Tibial artery (tissue), 4 donors: Measurements from ENCODE around the gene COL25A1.

ENCODE experiments used
- DNase-seq, 2 donors: peaks; one replicate each; pipeline ENCODE4 v3.0.0-alpha.2; 2019
- H3K27ac ChIP-seq, 2 donors: fragments of 200-600 bp; sonication (generic) in 1 of 2; 1 replicate in 1 of 2; 2 replicates in 1 of 2; pipeline ENCODE4 v1.5.1; 2018 to 2019; ENCODE audit warnings: mild to moderate bottlenecking in 1 of 2
- H3K27me3 ChIP-seq, 2 donors: fragments of 200-600 bp; sonication (generic) in 1 of 2; one replicate each; pipeline versions ENCODE4 v1.5.1 to v1.6.0; 2016 to 2019
- H3K36me3 ChIP-seq, 3 donors: fragments of 200-600 bp; sonication (generic) in 2 of 3; one replicate each; pipeline ENCODE4 v1.5.1; 2016 to 2019; ENCODE audit warnings: mild to moderate bottlenecking in 2 of 3
- H3K4me1 ChIP-seq, 4 donors: fragments of 200-600 bp; sonication (generic) in 2 of 4; 1 replicate in 3 of 4; 2 replicates in 1 of 4; pipeline ENCODE4 v1.5.1; 2016 to 2019
- H3K4me3 ChIP-seq, 2 donors: fragments of 200-600 bp; sonication (generic) in 1 of 2; 1 replicate in 1 of 2; 2 replicates in 1 of 2; pipeline ENCODE4 v1.5.1; 2018 to 2019; ENCODE audit warnings: mild to moderate bottlenecking in 2 of 2
- H3K9me3 ChIP-seq, 3 donors: fragments of 200-600 bp; sonication (generic) in 1 of 3; one replicate each; pipeline ENCODE4 v1.5.1; 2016 to 2019
- CTCF ChIP-seq, 2 experiments: fragments of 200-600 bp in 1 of 2; fragments of 450-650 bp in 1 of 2; IDR thresholded peaks; one replicate each; pipeline ENCODE4 v1.5.1; 2017 to 2019; ENCODE audit warnings: antibody characterized with exemption in 2 of 2, mild to moderate bottlenecking in 1 of 2, moderate library complexity in 1 of 2
- intact Hi-C: fragments of 100-400 bp; cut with DNase I; formaldehyde crosslinking; loops from one replicate; pipeline ENCODE4 v1.15.0; 2023; ENCODE audit warnings: low total_unique reads

Gene COL25A1

GRCh38 chr4:109051054-109051453 lies 251.4 kb downstream of the COL25A1 start:
- intact Hi-C loops, result no loop called here
- DNase-seq, result no peak
- no peaks in the 10 kb centered on the region for H3K9me3 ChIP-seq

GRCh38 chr4:109049926-109050325 lies 252.5 kb downstream of the COL25A1 start:
- Histone ChIP-seq H3K36me3 (no peaks in the 10 kb centered on the region), H3K4me3 (no peak overlapping the region), H3K27me3 (no peaks in the 10 kb centered on the region), H3K9me3 (no peaks in the 10 kb centered on the region), H3K4me1 (peaks cover 0 to 8% (median 0%) of the 10 kb centered on the region in 4 donors), H3K27ac (no peak overlapping the region)
- no peak for TF ChIP-seq CTCF (IDR thresholded peaks at IDR 0.05)
- DNase-seq, result no peak
- intact Hi-C loops, result no loop called here

More at GRCh38 chr4:109051054-109051453, 251.4 kb downstream of the COL25A1 start:
- no peaks in the 10 kb centered on the region for H3K27me3 ChIP-seq
- no peak overlapping the region for H3K4me3 ChIP-seq
- H3K4me1 ChIP-seq, result peaks cover 0 to 8% (median 0%) of the 10 kb centered on the region in 4 donors
- TF ChIP-seq CTCF (IDR thresholded peaks at IDR 0.05), result no peak
- H3K27ac ChIP-seq, result no peak overlapping the region
- no peaks in the 10 kb centered on the region for H3K36me3 ChIP-seq

- TF ChIP-seq CTCF (IDR thresholded peaks at IDR 0.05), result no peak
- H3K4me3 ChIP-seq, result no peak overlapping the region
- no peaks in the 10 kb centered on the region for H3K27me3 ChIP-seq
- intact Hi-C loops, result no loop called here
- no peak for DNase-seq
- H3K36me3 ChIP-seq, result no peaks in the 10 kb centered on the region
- H3K27ac ChIP-seq, result no peak overlapping the region
- H3K4me1 ChIP-seq, result peaks cover 0 to 8% (median 0%) of the 10 kb centered on the region in 4 donors
- no peaks in the 10 kb centered on the region for H3K9me3 ChIP-seq
Measured at GRCh38 chr4:109046471-109047201, 255.8 kb downstream of the COL25A1 start.

GRCh38 chr4:109044431-109044830 lies 258.0 kb downstream of the COL25A1 start:
- intact Hi-C loops, result no loop called here
- TF ChIP-seq CTCF (IDR thresholded peaks at IDR 0.05), result no peak
- no peaks in the 10 kb centered on the region for H3K36me3 ChIP-seq
- no peak overlapping the region for H3K27ac ChIP-seq
- DNase-seq, result no peak
- H3K27me3 ChIP-seq, result no peaks in the 10 kb centered on the region
- no peak overlapping the region for H3K4me3 ChIP-seq
- H3K4me1 ChIP-seq, result peaks cover 0 to 8% (median 0%) of the 10 kb centered on the region in 4 donors
- H3K9me3 ChIP-seq, result no peaks in the 10 kb centered on the region

- TF ChIP-seq CTCF (IDR thresholded peaks at IDR 0.05), result no peak
- Histone ChIP-seq H3K4me3 (no peak overlapping the region), H3K27me3 (no peaks in the 10 kb centered on the region), H3K9me3 (no peaks in the 10 kb centered on the region), H3K4me1 (peaks cover 0 to 8% (median 0%) of the 10 kb centered on the region in 4 donors), H3K36me3 (no peaks in the 10 kb centered on the region), H3K27ac (no peak overlapping the region)
- no peak for DNase-seq
- intact Hi-C loops, result no loop called here
Measured at GRCh38 chr4:109043286-109043685, 259.2 kb downstream of the COL25A1 start.
